Effector memory CD8-positive, alpha-beta T cell (primary cell): ENCODE data around the gene HTR1E.
A peak's percentile ranks its signal among the peaks of the same experiment; 100 is the strongest.
"Not testable (repeated sequence)": the region's sequence is repeated elsewhere in the genome, so short reads cannot be mapped to it uniquely, and the experiment has no call there.

Experiments used
- ATAC-seq: fragments of 150-1000 bp; cut with Tn5 transposase; replicated peaks from 2 replicates; pipeline ENCODE4 v1.10.0; 2021; ENCODE audit warnings: mild to moderate bottlenecking, moderate library complexity
- DNase-seq, 3 experiments: peaks; one replicate each; pipeline ENCODE4 v3.0.0; 2021
- H3K27ac Mint-ChIP-seq, 2 donors: one replicate each; pipeline ENCODE4 v1.8.0; 2022; ENCODE audit warnings: mild to moderate bottlenecking in 2 of 2, mixed read lengths in 2 of 2, moderate library complexity in 2 of 2
- H3K27me3 Mint-ChIP-seq, 2 donors: one replicate each; pipeline ENCODE4 v1.8.0; 2022; ENCODE audit warnings: mixed read lengths in 2 of 2
- H3K36me3 Mint-ChIP-seq: one replicate; pipeline ENCODE4 v1.8.0; 2022; ENCODE audit warnings: mild to moderate bottlenecking, moderate library complexity, mixed read lengths; ENCODE audit not compliant: insufficient read depth
- H3K4me1 Mint-ChIP-seq, 2 donors: one replicate each; pipeline ENCODE4 v1.8.0; 2022; ENCODE audit warnings: low read depth in 2 of 2, mixed read lengths in 2 of 2
- H3K4me3 Mint-ChIP-seq, 2 donors: one replicate each; pipeline ENCODE4 v1.8.0; 2022; ENCODE audit warnings: mild to moderate bottlenecking in 2 of 2, mixed read lengths in 2 of 2, moderate library complexity in 2 of 2
- H3K9me3 Mint-ChIP-seq, 2 donors: one replicate each; pipeline ENCODE4 v1.8.0; 2022; ENCODE audit warnings: mixed read lengths in 2 of 2
- total RNA-seq, 9 experiments: gene quantifications; one replicate each; lab custom pipeline; 2026; lab: John Stamatoyannopoulos, UW

HTR1E gene, protein sequence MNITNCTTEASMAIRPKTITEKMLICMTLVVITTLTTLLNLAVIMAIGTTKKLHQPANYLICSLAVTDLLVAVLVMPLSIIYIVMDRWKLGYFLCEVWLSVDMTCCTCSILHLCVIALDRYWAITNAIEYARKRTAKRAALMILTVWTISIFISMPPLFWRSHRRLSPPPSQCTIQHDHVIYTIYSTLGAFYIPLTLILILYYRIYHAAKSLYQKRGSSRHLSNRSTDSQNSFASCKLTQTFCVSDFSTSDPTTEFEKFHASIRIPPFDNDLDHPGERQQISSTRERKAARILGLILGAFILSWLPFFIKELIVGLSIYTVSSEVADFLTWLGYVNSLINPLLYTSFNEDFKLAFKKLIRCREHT
- total RNA-seq = 0 reads per million in 9 experiments

DNA sequence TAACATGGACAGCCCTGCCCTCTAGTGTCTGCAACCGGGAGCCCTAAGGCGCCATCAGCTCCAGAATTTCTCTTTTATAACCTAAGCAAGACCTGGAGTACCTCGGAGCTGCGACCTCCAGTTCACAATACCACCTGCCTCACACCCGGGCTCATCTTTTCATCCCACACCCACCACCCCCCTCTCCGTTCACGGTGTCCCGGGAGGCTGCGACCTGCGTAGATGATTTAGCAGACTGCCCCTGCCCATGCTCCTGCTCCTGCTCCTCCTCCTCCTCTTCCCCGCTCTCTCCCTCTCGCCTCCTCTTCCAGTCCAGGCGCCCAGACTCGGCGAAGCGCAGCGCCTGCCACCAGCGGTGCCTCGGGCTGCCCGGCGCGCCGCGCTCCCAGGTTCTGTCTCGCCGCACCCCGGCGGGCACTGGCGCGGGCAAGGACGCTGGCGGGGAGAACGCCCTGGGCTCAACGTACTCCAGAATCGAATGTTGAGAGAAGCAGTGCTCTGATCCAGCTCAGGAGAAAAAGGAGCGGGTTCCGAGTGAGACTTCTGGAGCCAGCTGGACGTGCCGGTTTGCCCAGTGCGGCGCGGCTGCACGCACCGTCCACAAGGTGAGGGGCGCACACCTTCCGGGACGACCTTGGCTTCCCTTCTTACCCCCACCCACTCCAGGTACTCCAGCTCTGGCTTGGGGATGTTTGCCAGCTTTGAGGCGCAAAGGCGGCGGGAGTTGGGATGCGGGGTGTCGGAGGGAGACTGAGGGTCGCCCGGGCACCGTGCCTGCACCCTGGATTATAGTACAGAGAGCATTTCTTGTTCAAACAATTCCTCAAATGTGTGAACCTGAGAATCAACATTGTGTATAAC is at the start of gene HTR1E:
HTR1E (plus strand) TSS at position 310 of the 861 bp plus-strand sequence. CDS start 77,807 bp downstream, outside the sequence.
- Mint-ChIP-seq H3K9me3 (peaks cover 0 to 7% of the 10 kb centered on the region in 2 donors), H3K36me3 (no peaks in the 10 kb centered on the region), H3K27me3 (peaks cover 41 to 52% of the 10 kb centered on the region in 2 donors), H3K4me1 (peaks cover 0 to 4% of the 10 kb centered on the region in 2 donors), H3K4me3 (no peak within 1 kb of the TSS), H3K27ac (no peak within 1 kb of the TSS)
- DNase-seq (no peak), ATAC-seq (no peak)

DNA sequence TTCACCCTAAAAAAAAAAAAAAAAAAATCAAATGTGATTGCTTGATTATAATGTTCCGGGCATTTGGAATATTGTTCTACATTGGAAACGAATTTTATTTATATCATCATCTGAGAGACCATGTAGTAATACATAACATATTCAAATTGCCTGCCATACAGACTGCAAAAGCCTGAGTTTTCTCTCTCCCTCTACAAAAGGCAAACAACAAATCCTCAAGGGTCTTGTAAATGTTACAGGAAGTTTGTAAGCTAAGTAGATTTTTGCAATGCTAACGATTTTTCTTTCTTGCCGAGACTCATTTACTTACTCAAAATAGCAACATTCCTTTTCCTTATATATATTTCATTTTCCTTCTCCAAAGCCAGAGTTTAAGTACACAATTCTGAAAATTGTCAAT is 49.0 kb upstream of the HTR1E start:
- DNase-seq (no peak), ATAC-seq (no peak)
- Mint-ChIP-seq H3K27me3 (no peaks in the 10 kb centered on the region), H3K27ac (no peak overlapping the region), H3K9me3 (peaks cover 3 to 9% of the 10 kb centered on the region in 2 donors), H3K4me3 (no peak overlapping the region), H3K4me1 (no peaks in the 10 kb centered on the region), H3K36me3 (peaks cover 3% of the 10 kb centered on the region)

DNA sequence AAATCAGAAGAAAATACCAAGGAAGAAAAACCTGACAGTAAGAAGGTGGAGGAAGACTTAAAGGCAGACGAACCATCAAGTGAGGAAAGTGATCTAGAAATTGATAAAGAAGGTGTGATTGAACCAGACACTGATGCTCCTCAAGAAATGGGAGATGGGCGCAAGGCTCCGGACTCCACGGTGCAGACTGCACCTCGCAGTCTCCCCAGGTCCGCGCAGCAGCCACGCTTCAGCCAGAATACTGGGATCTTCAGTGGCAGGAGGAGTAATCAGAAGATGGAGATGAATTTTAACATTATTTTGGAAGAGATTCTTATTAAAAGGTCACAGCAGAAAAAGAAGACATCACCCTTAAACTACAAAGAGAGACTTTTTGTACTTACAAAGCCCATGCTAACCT is 40.1 kb upstream of the HTR1E start:
- not testable (repeated sequence) for DNase-seq, H3K27me3 Mint-ChIP-seq, H3K36me3 Mint-ChIP-seq, H3K4me1 Mint-ChIP-seq, H3K9me3 Mint-ChIP-seq, ATAC-seq, H3K27ac Mint-ChIP-seq
- peak overlapping the region in 1 of 2 donors; percentile 52 for H3K4me3 Mint-ChIP-seq

DNA sequence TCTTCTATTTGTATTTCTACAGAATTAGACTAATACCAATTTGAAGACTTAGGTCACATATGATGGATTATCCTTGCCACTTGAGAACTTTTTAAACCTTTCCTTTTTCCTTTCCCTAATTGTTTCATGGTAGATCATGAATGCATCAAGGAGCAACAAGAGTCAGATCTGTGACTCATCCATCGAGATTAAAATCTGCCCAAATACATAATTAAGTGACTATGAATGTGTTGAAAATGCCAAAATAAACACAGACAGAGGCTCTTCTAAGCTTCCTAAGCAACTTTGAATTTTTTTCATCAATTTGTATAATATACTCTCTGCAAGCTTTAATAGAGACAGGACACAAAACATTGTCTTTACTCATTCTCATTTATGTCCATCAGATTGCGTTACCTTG is 23.5 kb upstream of the HTR1E start:
- Mint-ChIP-seq H3K9me3 (peaks cover 0 to 1% of the 10 kb centered on the region in 2 donors), H3K27me3 (no peaks in the 10 kb centered on the region), H3K27ac (no peak overlapping the region), H3K4me3 (no peak overlapping the region), H3K36me3 (no peaks in the 10 kb centered on the region), H3K4me1 (no peaks in the 10 kb centered on the region)
- DNase-seq (no peak), ATAC-seq (no peak)

DNA sequence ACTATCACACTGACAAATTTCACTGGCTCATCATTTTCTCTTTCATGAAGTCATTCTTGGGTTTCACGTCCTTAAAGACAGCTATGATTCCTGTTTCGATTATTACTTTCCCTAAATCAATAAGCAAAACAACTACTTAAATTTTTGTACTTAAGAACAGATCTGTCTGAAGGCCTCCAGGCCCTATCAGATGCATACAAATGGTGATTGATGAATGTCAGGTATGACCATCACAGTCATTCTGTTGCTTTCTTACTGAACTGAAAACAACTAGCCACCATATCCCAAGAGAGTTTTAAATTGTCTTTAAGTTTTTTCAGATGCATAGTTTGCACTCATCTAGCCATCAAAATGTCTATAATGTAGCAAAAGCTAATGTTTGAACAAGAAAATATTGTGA is 20.9 kb upstream of the HTR1E start:
- Mint-ChIP-seq H3K36me3 (no peaks in the 10 kb centered on the region), H3K4me1 (no peaks in the 10 kb centered on the region), H3K27me3 (no peaks in the 10 kb centered on the region), H3K9me3 (peaks cover 0 to 1% of the 10 kb centered on the region in 2 donors), H3K4me3 (no peak overlapping the region), H3K27ac (no peak overlapping the region)
- ATAC-seq (no peak), DNase-seq (no peak)

DNA sequence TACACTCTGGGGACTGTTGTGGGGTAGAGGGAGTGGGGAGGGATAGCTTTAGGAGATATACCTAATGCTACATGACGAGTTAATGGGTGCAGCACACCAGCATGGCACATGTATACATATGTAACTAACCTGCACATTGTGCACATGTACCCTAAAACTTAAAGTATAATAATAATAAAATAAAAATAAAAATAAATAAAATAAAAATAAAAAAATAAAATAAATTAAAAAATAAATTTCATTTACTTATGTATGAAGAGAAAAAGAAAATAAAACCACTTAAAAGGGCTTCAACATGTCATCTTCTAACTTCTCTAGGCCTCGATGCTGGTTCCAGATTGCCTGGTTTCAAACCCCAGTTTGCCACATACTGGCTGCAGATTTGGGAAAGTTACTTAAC is 10.2 kb upstream of the HTR1E start:
- not testable (repeated sequence) for H3K9me3 Mint-ChIP-seq, ATAC-seq, H3K4me1 Mint-ChIP-seq, H3K27me3 Mint-ChIP-seq, DNase-seq, H3K27ac Mint-ChIP-seq, H3K4me3 Mint-ChIP-seq, H3K36me3 Mint-ChIP-seq

DNA sequence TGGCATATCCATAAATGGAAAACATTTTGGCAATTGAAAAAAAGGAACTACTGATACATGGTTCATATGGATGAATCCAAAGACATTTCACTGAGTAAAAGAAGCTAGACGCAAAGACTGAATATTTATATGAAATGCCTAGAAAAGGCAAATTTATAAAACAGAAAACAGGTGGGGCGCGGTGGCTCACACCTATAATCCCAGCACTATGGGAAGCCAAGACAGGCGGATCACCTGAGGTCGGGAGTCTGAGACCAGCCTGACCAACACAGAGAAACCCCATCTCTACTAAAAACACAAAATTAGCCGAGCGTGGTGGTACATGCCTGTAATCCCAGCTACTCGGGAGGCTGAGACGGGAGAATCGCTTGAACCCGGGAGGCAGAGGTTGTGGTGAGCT is 9.5 kb upstream of the HTR1E start:
- not testable (repeated sequence) for H3K27ac Mint-ChIP-seq, H3K4me3 Mint-ChIP-seq, H3K27me3 Mint-ChIP-seq, H3K36me3 Mint-ChIP-seq, H3K4me1 Mint-ChIP-seq, ATAC-seq, DNase-seq, H3K9me3 Mint-ChIP-seq

DNA sequence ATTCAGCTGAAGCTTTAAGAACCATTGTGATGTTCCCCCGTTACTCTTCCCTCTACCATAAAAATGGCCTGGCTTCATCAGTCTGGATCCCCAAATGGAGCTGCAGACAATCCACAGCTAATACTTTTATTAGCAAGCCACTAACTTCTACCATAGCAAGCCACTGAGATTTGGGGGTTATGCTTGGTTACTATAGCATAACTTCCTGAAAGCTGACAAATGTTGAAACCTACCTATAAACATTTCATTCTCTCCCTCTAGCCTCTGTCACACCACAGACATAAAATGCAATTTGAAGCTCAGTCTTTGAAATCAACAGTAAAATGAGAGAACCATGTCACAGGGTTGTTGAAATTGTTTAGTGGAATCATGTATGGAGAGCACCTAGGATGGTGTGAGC is 3.0 kb upstream of the HTR1E start:
- ATAC-seq (no peak), DNase-seq (no peak)
- Mint-ChIP-seq H3K9me3 (peaks cover 0 to 7% of the 10 kb centered on the region in 2 donors), H3K27ac (no peak overlapping the region), H3K4me3 (no peak overlapping the region), H3K27me3 (peaks cover 30 to 31% of the 10 kb centered on the region in 2 donors), H3K36me3 (no peaks in the 10 kb centered on the region), H3K4me1 (peaks cover 0 to 4% of the 10 kb centered on the region in 2 donors)

DNA sequence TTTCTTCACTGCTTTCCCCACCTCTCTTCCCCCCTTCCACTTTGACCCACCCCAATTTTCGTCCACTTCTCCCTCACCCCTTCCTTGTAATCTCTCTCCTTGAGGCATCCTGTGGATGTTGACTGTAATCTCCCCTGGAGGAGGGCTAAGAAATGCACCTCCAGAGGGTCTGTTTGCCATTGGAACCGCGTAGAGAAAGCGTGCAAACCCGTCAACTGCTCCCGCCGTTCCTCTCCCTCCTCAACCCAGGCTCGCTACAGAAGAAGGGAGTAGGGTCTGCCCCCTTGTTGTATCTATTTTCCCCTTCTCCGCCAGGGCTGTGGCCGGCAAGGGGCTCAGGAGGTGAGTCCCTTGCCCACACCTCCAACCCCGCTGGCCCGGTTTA is 502 bp upstream of the HTR1E start:
- DNase-seq (no peak), ATAC-seq (no peak)
- no peaks in the 10 kb centered on the region for H3K36me3 Mint-ChIP-seq
- no peak overlapping the region for H3K27ac Mint-ChIP-seq
- H3K4me1 Mint-ChIP-seq = peaks cover 0 to 4% of the 10 kb centered on the region in 2 donors
- H3K4me3 Mint-ChIP-seq = no peak overlapping the region
- peaks cover 0 to 7% of the 10 kb centered on the region in 2 donors for H3K9me3 Mint-ChIP-seq
- H3K27me3 Mint-ChIP-seq = peaks cover 41 to 52% of the 10 kb centered on the region in 2 donors

DNA sequence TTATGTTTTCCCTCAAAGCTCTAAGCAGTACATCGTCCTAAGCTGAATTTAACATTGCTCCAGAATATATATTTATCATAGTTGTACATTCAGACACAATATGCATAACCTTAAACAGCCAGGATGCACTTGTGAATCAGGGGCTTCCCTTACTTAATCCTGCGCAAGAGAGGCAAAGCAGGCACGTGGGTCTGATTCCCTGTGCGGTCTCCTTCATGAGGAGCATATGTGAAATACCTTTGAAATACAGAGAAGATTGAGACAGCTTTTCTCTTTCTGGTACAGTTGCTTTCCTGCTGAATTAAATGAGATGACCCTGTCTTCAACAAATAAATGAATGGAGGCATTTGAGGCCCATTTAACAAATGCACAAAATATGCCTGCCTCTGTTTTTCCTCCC is 1.5 kb downstream of the HTR1E start:
- peaks cover 0 to 4% of the 10 kb centered on the region in 2 donors for H3K4me1 Mint-ChIP-seq
- no peak overlapping the region for H3K4me3 Mint-ChIP-seq
- peaks cover 0 to 7% of the 10 kb centered on the region in 2 donors for H3K9me3 Mint-ChIP-seq
- ATAC-seq (no peak), DNase-seq (no peak)
- no peaks in the 10 kb centered on the region for H3K36me3 Mint-ChIP-seq
- H3K27me3 Mint-ChIP-seq = peaks cover 41 to 52% of the 10 kb centered on the region in 2 donors
- no peak overlapping the region for H3K27ac Mint-ChIP-seq

DNA sequence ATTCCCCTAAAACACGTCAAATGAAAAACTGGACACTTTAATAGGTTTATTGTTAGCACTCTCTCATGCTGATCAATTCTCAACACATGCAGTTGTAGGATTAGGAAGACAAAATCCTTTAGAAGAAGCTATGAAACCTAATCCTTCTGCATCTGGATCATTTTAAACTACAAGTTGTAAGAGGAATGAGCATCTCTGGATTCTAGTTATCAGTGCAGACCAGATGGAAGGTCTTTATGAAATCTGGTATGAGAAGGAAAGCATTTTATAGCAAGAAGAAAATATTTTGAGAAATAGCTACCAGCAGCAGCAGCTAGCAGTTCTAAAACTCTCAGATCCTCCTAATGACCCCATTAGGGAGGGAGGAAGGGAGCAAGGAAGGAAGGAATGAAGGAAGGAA is 4.1 kb downstream of the HTR1E start:
- peaks cover 0 to 7% of the 10 kb centered on the region in 2 donors for H3K9me3 Mint-ChIP-seq
- no peaks in the 10 kb centered on the region for H3K36me3 Mint-ChIP-seq
- no peak overlapping the region for H3K27ac Mint-ChIP-seq
- H3K4me3 Mint-ChIP-seq = no peak overlapping the region
- peaks cover 0 to 4% of the 10 kb centered on the region in 2 donors for H3K4me1 Mint-ChIP-seq
- ATAC-seq (no peak), DNase-seq (no peak)
- peaks cover 28 to 48% of the 10 kb centered on the region in 2 donors for H3K27me3 Mint-ChIP-seq

DNA sequence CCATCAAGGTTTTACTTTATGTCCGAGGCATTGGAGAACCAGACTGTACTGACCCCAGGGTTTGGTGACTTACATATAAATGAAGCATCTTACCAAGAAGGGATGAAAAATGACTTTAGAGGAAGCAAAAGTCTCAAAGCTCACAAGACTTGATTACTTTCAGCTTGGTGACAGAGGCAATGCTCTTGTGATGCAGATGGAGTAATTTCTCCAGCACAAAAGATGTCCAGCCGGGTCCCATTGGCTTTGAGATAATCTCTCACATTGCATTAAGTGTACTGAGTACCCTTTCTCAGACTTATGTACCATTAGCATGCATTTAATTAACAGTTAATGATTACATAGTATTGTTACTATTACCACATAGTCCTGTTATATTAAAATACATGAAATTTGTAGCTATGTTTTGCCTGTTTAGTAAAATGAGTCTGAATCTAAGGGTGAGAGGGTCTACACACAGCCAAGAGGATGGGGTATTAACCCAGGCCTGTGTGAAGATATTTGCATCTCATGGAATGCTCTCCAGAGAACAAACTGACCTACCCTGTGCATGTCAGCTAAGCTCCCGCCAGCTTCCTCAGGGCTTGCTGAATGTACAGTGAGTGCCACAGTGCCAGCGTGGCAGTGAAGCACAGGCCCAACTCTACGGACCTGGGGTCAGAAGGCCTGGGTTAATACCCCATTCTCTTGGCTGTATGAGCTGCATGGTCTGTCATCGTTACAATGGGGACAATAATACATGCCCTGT is 5.6 kb downstream of the HTR1E start:
- ATAC-seq = no peak

DNA sequence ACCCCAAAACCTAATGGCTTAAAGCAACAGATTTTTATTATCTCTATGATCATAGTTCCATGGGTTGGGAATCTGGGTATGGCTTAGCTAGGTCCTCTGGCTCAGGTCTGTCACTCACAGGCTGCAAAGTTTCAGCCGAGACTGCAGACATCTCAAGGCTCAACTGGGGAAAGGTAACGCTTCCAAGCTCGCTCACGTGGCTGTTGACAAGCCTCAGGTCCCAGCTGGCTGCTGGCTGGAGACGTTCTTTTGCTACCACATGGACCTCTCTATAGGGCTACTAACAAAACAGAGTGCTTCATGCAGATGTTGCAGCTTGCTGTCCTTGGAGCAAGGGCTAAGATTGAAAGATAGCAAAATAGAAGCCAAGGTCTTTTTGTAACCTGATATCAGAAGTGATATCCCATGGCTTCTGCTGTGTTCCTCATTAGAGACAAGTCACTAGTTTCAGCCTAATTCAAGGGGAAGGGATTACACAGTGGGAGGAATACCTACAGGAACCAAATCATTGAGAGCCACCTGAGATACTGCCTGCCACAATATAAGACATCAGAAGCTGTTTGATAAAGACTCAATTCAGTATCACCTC is 6.6 kb downstream of the HTR1E start:
- ATAC-seq (no peak), DNase-seq (no peak)
- H3K27ac Mint-ChIP-seq = no peak overlapping the region
- H3K27me3 Mint-ChIP-seq = peaks cover 10 to 24% of the 10 kb centered on the region in 2 donors
- no peak overlapping the region for H3K4me3 Mint-ChIP-seq
- no peaks in the 10 kb centered on the region for H3K36me3 Mint-ChIP-seq
- H3K9me3 Mint-ChIP-seq = no peaks in the 10 kb centered on the region
- no peaks in the 10 kb centered on the region for H3K4me1 Mint-ChIP-seq

More for the DNA sequence above, 5.6 kb downstream of the HTR1E start:
- no peak overlapping the region for H3K4me3 Mint-ChIP-seq
- no peak for DNase-seq
- no peaks in the 10 kb centered on the region for H3K9me3 Mint-ChIP-seq
- H3K36me3 Mint-ChIP-seq = no peaks in the 10 kb centered on the region
- peaks cover 13 to 33% of the 10 kb centered on the region in 2 donors for H3K27me3 Mint-ChIP-seq
- no peak overlapping the region for H3K27ac Mint-ChIP-seq
- no peaks in the 10 kb centered on the region for H3K4me1 Mint-ChIP-seq
